Astrocyte (in vitro differentiated cells and primary cell): ENCODE data around the gene SYTL1. TPM values are rescaled to one million over a fixed set of nuclear protein-coding genes. Genes with fewer than 3 reads are reported as not detected.

Source experiments
- DNase-seq: peaks from one replicate; pipeline ENCODE4 v3.0.0-alpha.2; 2010; ENCODE audit warnings: low read depth
- FAIRE-seq: peaks from 2 replicates; lab custom pipeline; 2011; peaks lifted over from hg19 to GRCh38; lab: Jason Lieb, UNC
- H2AFZ ChIP-seq: 2 replicates; pipeline ENCODE4 v1.6.0; 2012; ENCODE audit warnings: low read depth, low read length, inconsistent platforms
- H3K27ac ChIP-seq: 2 replicates; pipeline ENCODE4 v1.5.1; 2011; ENCODE audit warnings: low read depth, low read length, inconsistent platforms
- H3K27me3 ChIP-seq: 2 replicates; pipeline ENCODE4 v1.6.0; 2011; ENCODE audit warnings: low read length, inconsistent platforms; ENCODE audit not compliant: insufficient read depth
- H3K36me3 ChIP-seq: 2 replicates; pipeline ENCODE4 v1.5.1; 2011; ENCODE audit warnings: low read length, inconsistent platforms; ENCODE audit not compliant: insufficient read depth
- H3K4me1 ChIP-seq: 2 replicates; pipeline ENCODE4 v1.5.1; 2011; ENCODE audit warnings: low read length, inconsistent platforms; ENCODE audit not compliant: insufficient read depth
- H3K4me2 ChIP-seq: 2 replicates; pipeline ENCODE4 v1.6.0; 2012; ENCODE audit warnings: low read length, inconsistent platforms
- H3K4me3 ChIP-seq: 2 replicates; pipeline ENCODE4 v1.5.1; 2011; ENCODE audit warnings: low read depth, mild to moderate bottlenecking, low read length, inconsistent platforms; ENCODE audit not compliant: insufficient read depth
- H3K79me2 ChIP-seq: 2 replicates; pipeline ENCODE4 v1.6.0; 2012; ENCODE audit warnings: mild to moderate bottlenecking, low read length, inconsistent platforms; ENCODE audit not compliant: insufficient read depth
- H3K9ac ChIP-seq: 2 replicates; pipeline ENCODE4 v1.6.0; 2012; ENCODE audit warnings: mild to moderate bottlenecking, low read length, inconsistent platforms
- H3K9me3 ChIP-seq: 2 replicates; pipeline ENCODE4 v1.5.1; 2012; ENCODE audit warnings: low read depth, mild to moderate bottlenecking, low read length, inconsistent platforms; ENCODE audit not compliant: insufficient read depth
- H4K20me1 ChIP-seq: 2 replicates; pipeline ENCODE4 v1.6.0; 2012; ENCODE audit warnings: low read length, inconsistent platforms; ENCODE audit not compliant: insufficient read depth
- H3K27ac Mint-ChIP-seq: one replicate; pipeline ENCODE4 v1.8.0; 2021; ENCODE audit warnings: mild to moderate bottlenecking, mixed read lengths; ENCODE audit not compliant: unreplicated experiment
- H3K27me3 Mint-ChIP-seq: one replicate; pipeline ENCODE4 v1.8.0; 2021; ENCODE audit warnings: low read depth, mixed read lengths; ENCODE audit not compliant: unreplicated experiment
- H3K36me3 Mint-ChIP-seq: one replicate; pipeline ENCODE4 v1.8.0; 2021; ENCODE audit warnings: low read depth, mixed read lengths; ENCODE audit not compliant: unreplicated experiment
- H3K4me1 Mint-ChIP-seq: one replicate; pipeline ENCODE4 v1.8.0; 2021; ENCODE audit warnings: low read depth, mixed read lengths; ENCODE audit not compliant: unreplicated experiment
- H3K4me3 Mint-ChIP-seq: one replicate; pipeline ENCODE4 v1.8.0; 2021; ENCODE audit warnings: mild to moderate bottlenecking, moderate library complexity, mixed read lengths; ENCODE audit not compliant: unreplicated experiment
- H3K9me3 Mint-ChIP-seq: one replicate; pipeline ENCODE4 v1.8.0; 2021; ENCODE audit warnings: mild to moderate bottlenecking, mixed read lengths; ENCODE audit not compliant: unreplicated experiment
- EZH2 ChIP-seq: IDR thresholded peaks from 2 replicates; pipeline ENCODE4 v1.6.1; 2012; ENCODE audit warnings: mild to moderate bottlenecking, low read length, inconsistent platforms; ENCODE audit not compliant: insufficient read depth
- total RNA-seq: library from RNA; stranded (reverse); gene quantifications from 2 replicates; pipeline ENCODE4 v1.2.1, GENCODE V29; 2021
- TF ChIP-seq, protein P1 (sequence below): IDR thresholded peaks from 2 replicates; pipeline ENCODE4 v1.5.1; 2011; ENCODE audit warnings: low read depth, mild to moderate bottlenecking, inconsistent platforms, low read length, moderate library complexity; ENCODE audit not compliant: insufficient read depth

Gene SYTL1
- total RNA-seq, 1 donor from 2014 or later = 10.7 TPM

DNA sequence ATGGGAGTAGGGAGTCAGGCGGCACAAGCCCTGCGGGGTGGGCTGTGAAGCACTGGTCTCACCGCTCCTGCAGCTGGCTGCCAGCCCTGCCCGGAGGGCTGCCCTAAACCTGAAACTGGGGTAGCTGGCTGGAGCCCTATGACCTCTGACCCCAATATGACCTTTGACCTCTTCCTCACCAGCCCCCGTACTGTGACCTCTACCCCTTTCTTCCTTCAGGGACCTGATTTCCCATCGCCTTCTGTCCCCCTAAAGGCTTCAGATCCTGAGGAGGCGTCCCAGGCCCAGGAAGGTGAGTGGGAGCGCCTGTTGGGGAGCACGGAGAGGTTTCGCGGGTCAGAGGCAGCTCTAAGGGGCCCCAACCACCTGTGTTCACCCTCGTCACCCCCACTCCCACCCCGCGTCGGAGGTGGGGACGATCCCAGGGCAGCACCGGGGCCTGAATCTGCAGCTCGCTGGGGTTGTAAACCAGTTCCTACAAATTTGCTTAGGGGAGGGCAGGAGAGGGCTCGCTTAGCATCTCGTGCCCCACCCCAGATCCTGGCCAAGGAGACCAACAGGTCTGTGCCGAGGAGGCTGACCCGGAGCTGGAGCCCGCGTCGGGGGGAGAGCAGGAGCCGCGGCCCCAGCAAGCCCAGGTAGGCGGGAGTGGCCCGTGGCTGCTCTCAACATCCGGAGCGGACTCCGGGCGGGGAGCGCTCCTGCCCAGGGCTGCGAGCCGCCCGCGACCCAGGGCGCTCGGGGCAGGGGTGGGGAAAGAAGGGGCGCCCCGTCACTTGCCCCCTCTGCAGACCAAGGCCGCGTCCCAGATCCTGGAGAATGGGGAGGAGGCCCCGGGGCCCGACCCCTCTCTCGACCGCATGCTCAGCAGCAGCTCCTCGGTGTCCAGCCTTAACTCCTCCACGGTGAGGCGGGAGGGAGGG is 7.3 kb downstream of the SYTL1 start:
- Histone ChIP-seq H3K27me3 (peaks cover 5% of the 10 kb centered on the region), H3K4me1 (peaks cover 15% of the 10 kb centered on the region), H3K27ac (no peak overlapping the region), H3K9ac (no peak overlapping the region), H3K9me3 (no peaks in the 10 kb centered on the region), H3K79me2 (no peaks in the 10 kb centered on the region), H3K4me2 (peak overlapping the region; percentile 78), H3K4me3 (peak overlapping the region; percentile 21), H4K20me1 (no peaks in the 10 kb centered on the region), H2AFZ (peak overlapping the region; percentile 80), H3K36me3 (no peaks in the 10 kb centered on the region)
- no peak overlapping the region for H3K27ac Mint-ChIP-seq
- TF ChIP-seq, protein P1, sequence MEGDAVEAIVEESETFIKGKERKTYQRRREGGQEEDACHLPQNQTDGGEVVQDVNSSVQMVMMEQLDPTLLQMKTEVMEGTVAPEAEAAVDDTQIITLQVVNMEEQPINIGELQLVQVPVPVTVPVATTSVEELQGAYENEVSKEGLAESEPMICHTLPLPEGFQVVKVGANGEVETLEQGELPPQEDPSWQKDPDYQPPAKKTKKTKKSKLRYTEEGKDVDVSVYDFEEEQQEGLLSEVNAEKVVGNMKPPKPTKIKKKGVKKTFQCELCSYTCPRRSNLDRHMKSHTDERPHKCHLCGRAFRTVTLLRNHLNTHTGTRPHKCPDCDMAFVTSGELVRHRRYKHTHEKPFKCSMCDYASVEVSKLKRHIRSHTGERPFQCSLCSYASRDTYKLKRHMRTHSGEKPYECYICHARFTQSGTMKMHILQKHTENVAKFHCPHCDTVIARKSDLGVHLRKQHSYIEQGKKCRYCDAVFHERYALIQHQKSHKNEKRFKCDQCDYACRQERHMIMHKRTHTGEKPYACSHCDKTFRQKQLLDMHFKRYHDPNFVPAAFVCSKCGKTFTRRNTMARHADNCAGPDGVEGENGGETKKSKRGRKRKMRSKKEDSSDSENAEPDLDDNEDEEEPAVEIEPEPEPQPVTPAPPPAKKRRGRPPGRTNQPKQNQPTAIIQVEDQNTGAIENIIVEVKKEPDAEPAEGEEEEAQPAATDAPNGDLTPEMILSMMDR = no peak
- no peak for TF ChIP-seq EZH2
- H3K4me3 Mint-ChIP-seq = no peak overlapping the region
- H3K4me1 Mint-ChIP-seq = peaks cover 4% of the 10 kb centered on the region
- DNase-seq = no peak
- H3K27me3 Mint-ChIP-seq = peaks cover 5% of the 10 kb centered on the region
- no peaks in the 10 kb centered on the region for H3K9me3 Mint-ChIP-seq
- peaks cover 4% of the 10 kb centered on the region for H3K36me3 Mint-ChIP-seq
- no peak for FAIRE-seq

DNA sequence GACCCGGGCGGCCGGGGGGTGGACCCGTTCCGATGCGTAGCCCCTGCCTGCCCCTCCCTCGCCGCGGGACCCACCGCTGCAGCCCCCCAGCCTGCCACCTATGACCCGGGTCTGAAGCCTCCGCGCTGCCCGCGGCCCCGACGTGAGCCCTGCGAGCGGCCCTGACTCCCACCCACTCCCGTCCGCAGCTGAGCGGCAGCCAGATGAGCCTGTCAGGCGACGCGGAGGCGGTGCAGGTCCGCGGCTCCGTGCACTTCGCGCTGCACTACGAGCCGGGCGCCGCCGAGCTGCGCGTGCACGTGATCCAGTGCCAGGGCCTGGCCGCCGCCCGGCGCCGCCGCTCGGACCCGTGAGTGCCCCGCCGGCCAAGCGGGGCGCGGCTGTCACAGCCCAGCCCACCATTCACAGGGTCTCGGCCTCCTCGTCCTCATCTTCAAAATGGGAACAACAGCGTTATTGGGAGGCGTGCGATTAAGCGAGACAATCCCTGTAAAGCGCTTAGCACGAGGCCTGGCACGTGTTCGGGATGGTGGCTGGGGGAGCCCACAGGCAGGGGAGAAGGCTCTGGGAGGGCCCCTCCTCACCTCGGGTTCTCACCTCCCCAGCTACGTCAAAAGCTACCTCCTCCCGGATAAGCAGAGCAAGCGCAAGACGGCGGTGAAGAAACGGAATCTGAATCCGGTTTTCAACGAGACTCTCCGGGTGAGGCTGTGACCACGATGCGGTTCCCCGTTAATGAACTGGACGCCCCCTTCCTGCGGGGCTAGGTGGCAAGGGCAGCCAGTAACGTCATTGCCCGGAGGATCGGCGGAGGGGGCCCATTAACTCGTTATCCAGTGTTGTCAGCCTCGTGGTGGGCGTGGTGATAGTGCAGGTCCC is 8.2 kb downstream of the SYTL1 start:
- H4K20me1 ChIP-seq = no peaks in the 10 kb centered on the region
- TF ChIP-seq, protein P1 = no peak
- no peak for TF ChIP-seq EZH2
- H3K27me3 ChIP-seq = peaks cover 5% of the 10 kb centered on the region
- FAIRE-seq (no peak), DNase-seq (peak; percentile 66)
- Mint-ChIP-seq H3K36me3 (peaks cover 4% of the 10 kb centered on the region), H3K4me3 (no peak overlapping the region), H3K4me1 (peaks cover 4% of the 10 kb centered on the region), H3K27me3 (peaks cover 2% of the 10 kb centered on the region), H3K27ac (no peak overlapping the region), H3K9me3 (no peaks in the 10 kb centered on the region)
- no peaks in the 10 kb centered on the region for H3K79me2 ChIP-seq
- peak overlapping the region; percentile 12 for H3K9ac ChIP-seq
- H3K4me1 ChIP-seq = peaks cover 15% of the 10 kb centered on the region
- H3K9me3 ChIP-seq = no peaks in the 10 kb centered on the region
- H2AFZ ChIP-seq = peak overlapping the region; percentile 80
- no peak overlapping the region for H3K27ac ChIP-seq
- peak overlapping the region; percentile 78 for H3K4me2 ChIP-seq
- peak overlapping the region; percentile 21 for H3K4me3 ChIP-seq
- H3K36me3 ChIP-seq = no peaks in the 10 kb centered on the region
